ENCODE data around the gene BAIAP2L1. TPM values are rescaled to one million over a fixed set of nuclear protein-coding genes. Genes with fewer than 3 reads are reported as not detected.

Gene BAIAP2L1
- total RNA-seq, 4 donors from 2014 or later: 39.8 to 59.8 (median 53.3) TPM

DNA sequence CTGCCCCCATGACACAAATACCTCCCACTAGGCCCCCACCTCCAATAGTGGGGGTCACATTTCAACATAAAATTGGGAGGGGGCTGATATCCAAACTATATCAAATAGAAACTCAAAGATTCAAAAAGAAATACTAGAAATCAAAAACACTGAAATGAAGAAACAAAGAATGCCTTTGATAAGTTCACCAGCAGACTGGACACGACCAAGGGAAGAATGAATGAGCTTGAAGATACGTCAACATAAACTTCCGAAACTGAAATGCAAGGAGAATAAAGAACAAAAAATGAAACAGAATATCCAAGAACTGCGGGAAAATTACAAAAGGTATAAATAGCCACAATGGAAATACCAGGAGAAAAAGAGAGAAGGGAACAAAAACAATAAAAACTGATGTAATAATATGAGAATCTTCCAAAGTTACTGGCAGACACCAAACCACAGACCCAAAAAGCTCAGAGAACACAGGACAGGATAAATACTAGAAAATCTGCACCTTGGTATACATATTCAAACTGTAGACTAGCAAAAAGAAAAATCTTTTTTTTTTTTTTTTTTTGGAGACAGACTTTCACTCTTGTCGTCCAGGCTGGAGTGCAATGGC, 69.9 kb downstream of the BAIAP2L1 start:
- Histone ChIP-seq H3K36me3 (no peaks in the 10 kb centered on the region), H3K27me3 (no peaks in the 10 kb centered on the region), H3K4me1 (no peaks in the 10 kb centered on the region), H3K4me3 (no peak overlapping the region), H3K27ac (no peak overlapping the region), H3K9me3 (no peaks in the 10 kb centered on the region)
- intact Hi-C loops (cut with DNase I; ENCODE audit: low total_unique reads) (no loop called here), in situ Hi-C loops (cut with MboI; ENCODE audit: low pct_ligation_motif_present in 1 of 4, low pct_unique_long_range_greater_than_20kb in 1 of 4, low sequenced_read_pairs in 3 of 4) (no loop called here)
- TF ChIP-seq POLR2AphosphoS5 (IDR thresholded peaks at IDR 0.05) (no peak), POLR2A (IDR thresholded peaks at IDR 0.05) (no peak), EP300 (IDR thresholded peaks at IDR 0.05; ENCODE audit: low read depth) (no peak)
- TF ChIP-seq, protein P1, sequence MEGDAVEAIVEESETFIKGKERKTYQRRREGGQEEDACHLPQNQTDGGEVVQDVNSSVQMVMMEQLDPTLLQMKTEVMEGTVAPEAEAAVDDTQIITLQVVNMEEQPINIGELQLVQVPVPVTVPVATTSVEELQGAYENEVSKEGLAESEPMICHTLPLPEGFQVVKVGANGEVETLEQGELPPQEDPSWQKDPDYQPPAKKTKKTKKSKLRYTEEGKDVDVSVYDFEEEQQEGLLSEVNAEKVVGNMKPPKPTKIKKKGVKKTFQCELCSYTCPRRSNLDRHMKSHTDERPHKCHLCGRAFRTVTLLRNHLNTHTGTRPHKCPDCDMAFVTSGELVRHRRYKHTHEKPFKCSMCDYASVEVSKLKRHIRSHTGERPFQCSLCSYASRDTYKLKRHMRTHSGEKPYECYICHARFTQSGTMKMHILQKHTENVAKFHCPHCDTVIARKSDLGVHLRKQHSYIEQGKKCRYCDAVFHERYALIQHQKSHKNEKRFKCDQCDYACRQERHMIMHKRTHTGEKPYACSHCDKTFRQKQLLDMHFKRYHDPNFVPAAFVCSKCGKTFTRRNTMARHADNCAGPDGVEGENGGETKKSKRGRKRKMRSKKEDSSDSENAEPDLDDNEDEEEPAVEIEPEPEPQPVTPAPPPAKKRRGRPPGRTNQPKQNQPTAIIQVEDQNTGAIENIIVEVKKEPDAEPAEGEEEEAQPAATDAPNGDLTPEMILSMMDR (IDR thresholded peaks at IDR 0.05): no peak
- no peak for DNase-seq
- 87 to 94% methylated on average over 5 of the region's 5 CpGs for WGBS, 2 donors (ENCODE audit: low coverage in 1 of 2)

DNA sequence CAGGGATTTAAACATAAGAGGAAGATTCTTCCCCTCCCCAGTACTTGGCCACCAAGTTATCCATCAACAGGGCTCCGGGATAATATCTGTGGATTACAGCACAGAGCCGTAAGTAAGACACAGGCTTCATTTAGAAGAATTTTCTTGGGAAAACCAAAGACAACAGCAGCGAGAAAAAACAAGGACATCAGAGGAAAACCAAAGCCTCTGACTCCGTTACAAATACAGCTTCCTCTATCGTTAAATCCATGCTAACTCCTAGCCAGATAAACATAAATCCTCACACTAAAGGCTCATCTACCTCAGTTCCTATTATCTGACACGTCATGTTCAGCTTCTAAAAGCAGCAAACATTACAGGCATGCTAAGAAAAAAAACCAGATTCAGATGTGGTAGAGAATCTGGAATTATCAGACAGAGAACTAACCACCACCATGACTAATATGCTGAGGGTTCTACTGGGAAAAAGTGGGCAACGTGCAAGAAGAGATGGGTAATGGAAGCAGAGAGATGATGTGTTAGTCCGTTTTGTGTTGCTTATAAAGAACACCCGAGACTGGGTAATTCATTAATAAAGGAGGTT, 71.0 kb downstream of the BAIAP2L1 start:
- no peak overlapping the region for H3K27ac ChIP-seq
- no peaks in the 10 kb centered on the region for H3K4me1 ChIP-seq
- H3K4me3 ChIP-seq: no peak overlapping the region
- intact Hi-C loops (cut with DNase I; ENCODE audit: low total_unique reads): no loop called here
- H3K36me3 ChIP-seq: no peaks in the 10 kb centered on the region
- WGBS, 2 donors (ENCODE audit: low coverage in 1 of 2): 73 to 78% methylated on average over 8 to 9 of the region's 9 CpGs
- in situ Hi-C loops (cut with MboI; ENCODE audit: low pct_ligation_motif_present in 1 of 4, low pct_unique_long_range_greater_than_20kb in 1 of 4, low sequenced_read_pairs in 3 of 4): no loop called here
- TF ChIP-seq, protein P1 (IDR thresholded peaks at IDR 0.05): no peak
- TF ChIP-seq POLR2A (IDR thresholded peaks at IDR 0.05) (no peak), EP300 (IDR thresholded peaks at IDR 0.05; ENCODE audit: low read depth) (no peak), POLR2AphosphoS5 (IDR thresholded peaks at IDR 0.05) (no peak)
- no peak for DNase-seq
- H3K27me3 ChIP-seq: no peaks in the 10 kb centered on the region
- no peaks in the 10 kb centered on the region for H3K9me3 ChIP-seq

DNA sequence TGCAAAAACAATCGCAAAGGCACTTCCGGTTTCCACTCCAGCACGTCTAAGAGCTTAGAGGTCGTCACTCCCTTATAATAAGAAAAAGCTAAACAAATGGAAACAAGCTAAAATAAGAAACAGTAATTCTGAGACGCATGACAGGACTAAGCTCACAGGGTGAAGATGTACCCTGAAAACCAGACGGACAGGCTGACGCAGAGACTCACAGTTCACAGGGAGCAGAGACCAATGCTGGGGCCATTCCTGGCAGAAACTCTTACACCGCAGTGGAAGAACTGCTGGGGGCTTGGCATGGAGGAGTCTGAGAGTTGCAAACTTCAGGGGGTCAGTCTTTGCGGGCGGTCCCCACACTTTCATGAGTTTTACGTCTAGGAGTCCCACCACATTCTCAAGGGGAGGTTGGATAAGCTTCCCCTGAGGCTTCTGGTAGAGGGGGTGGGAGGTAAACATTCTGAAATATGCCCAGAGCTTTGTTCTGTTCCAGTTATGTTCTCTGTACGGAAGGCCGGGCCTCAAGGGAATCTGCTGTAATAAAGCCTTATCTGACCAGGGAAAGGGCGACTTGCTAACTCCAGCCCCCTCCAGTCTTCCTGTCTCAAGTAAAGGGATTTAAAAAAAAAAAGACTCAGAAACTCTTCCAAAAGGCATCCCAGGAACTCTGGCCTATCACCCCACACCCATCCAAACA, 71.6 kb downstream of the BAIAP2L1 start:
- Histone ChIP-seq H3K36me3 (no peaks in the 10 kb centered on the region), H3K4me1 (no peaks in the 10 kb centered on the region), H3K4me3 (no peak overlapping the region), H3K27me3 (no peaks in the 10 kb centered on the region), H3K9me3 (no peaks in the 10 kb centered on the region), H3K27ac (no peak overlapping the region)
- intact Hi-C loops (cut with DNase I; ENCODE audit: low total_unique reads): no loop called here
- no peak for DNase-seq
- in situ Hi-C loops (cut with MboI; ENCODE audit: low pct_ligation_motif_present in 1 of 4, low pct_unique_long_range_greater_than_20kb in 1 of 4, low sequenced_read_pairs in 3 of 4): no loop called here
- TF ChIP-seq POLR2AphosphoS5 (IDR thresholded peaks at IDR 0.05): no peak
- no peak for TF ChIP-seq POLR2A (IDR thresholded peaks at IDR 0.05)
- TF ChIP-seq, protein P1 (IDR thresholded peaks at IDR 0.05): no peak
- TF ChIP-seq EP300 (IDR thresholded peaks at IDR 0.05; ENCODE audit: low read depth): no peak
- WGBS, 2 donors (ENCODE audit: low coverage in 1 of 2): 70% methylated on average over 6 to 14 of the region's 14 CpGs

DNA sequence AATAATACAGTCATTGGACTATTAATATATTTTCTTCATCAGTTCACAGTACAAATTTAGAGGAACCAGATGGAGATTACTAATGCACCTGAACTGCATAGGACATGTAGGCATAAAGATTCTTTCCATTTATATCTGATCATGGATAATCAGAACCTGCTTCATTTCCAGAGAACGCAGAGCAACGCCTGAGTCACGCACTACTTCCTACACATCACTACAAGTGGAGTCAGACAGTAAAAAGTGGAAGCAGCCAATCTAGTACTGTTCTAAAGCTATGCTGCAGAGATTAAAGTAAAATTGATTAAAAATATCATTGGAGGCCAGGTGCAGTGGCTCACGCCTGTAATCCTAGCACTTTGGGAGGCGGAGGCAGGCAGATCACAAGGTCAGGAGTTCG, 76.1 kb downstream of the BAIAP2L1 start:
- in situ Hi-C loops (cut with MboI; ENCODE audit: low pct_ligation_motif_present in 1 of 4, low pct_unique_long_range_greater_than_20kb in 1 of 4, low sequenced_read_pairs in 3 of 4): no loop called here
- WGBS, 2 donors (ENCODE audit: low coverage in 1 of 2): 88% methylated on average over 6 of the region's 6 CpGs; no CpG with 5 or more reads in 1 of the 2 donors

More for the DNA sequence above, 76.1 kb downstream of the BAIAP2L1 start:
- peaks cover 0 to 4% (median 0%) of the 10 kb centered on the region in 4 donors for H3K4me1 ChIP-seq
- no peak overlapping the region for H3K27ac ChIP-seq
- no peaks in the 10 kb centered on the region for H3K9me3 ChIP-seq
- TF ChIP-seq, protein P1 (IDR thresholded peaks at IDR 0.05): no peak
- TF ChIP-seq POLR2A (IDR thresholded peaks at IDR 0.05) (no peak), EP300 (IDR thresholded peaks at IDR 0.05; ENCODE audit: low read depth) (no peak), POLR2AphosphoS5 (IDR thresholded peaks at IDR 0.05) (no peak)
- no peaks in the 10 kb centered on the region for H3K27me3 ChIP-seq
- no peak for DNase-seq
- no peak overlapping the region for H3K4me3 ChIP-seq
- intact Hi-C loops (cut with DNase I; ENCODE audit: low total_unique reads): no loop called here
- H3K36me3 ChIP-seq: no peaks in the 10 kb centered on the region

All from transverse colon (tissue), 4 donors.